Measurements from ENCODE around the gene KRR1. TPM values are rescaled to one million over a fixed set of nuclear protein-coding genes. Genes with fewer than 3 reads are reported as not detected.

The KRR1 gene
- total RNA-seq, 1 experiment from 2014 or later, result 76.8 TPM

DNA sequence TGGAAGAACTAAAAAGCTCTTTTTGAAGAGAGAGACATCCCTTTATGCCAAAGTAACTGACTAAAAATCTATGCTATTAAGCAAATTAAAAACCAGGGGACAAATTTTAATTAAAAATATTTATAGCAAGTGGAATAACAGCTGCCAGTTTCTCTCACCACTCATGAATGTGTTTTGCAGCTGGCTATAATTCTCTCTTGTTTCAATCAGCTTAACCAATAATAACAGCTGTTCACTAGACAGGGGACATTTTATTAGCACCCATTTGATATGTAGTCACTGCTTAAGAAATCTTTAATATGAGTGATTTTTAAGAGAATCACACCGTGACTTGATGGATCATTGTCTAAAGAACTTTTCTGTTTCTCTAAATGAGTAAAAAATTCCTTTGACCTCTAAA is 34.2 kb upstream of the KRR1 start:
- POLR2A ChIA-PET, result interaction anchor here (0.7 kb wide), 1 partner anchor 494 kb away, joined by 3 read pairs; no protein-coding TSS in a partner anchor
- BruUV-seq (replicated peaks), result no TSS peak
- H3K4me3 Mint-ChIP-seq (ENCODE audit: unreplicated experiment), result no peak overlapping the region
- H3K36me3 Mint-ChIP-seq (ENCODE audit: insufficient read depth, unreplicated experiment), result no peaks in the 10 kb centered on the region
- H3K4me1 Mint-ChIP-seq (ENCODE audit: insufficient read depth, unreplicated experiment), result no peaks in the 10 kb centered on the region
- intact Hi-C loops (cut with micrococcal nuclease), result no loop called here
- CTCF ChIA-PET, result interaction anchor here (0.5 to 2.1 kb wide), 6 partner anchors 14 to 1230 kb away, joined by 3 to 6 read pairs (median 3); no protein-coding TSS in a partner anchor
- H3K27ac Mint-ChIP-seq (ENCODE audit: low read depth, unreplicated experiment), result no peak overlapping the region
- H3K27me3 Mint-ChIP-seq (ENCODE audit: insufficient read depth, unreplicated experiment), result no peaks in the 10 kb centered on the region
- no peak for DNase-seq (ENCODE audit: unreplicated experiment)
- no peaks in the 10 kb centered on the region for H3K9me3 Mint-ChIP-seq (ENCODE audit: unreplicated experiment)
- no peak for TF ChIP-seq CTCF (IDR thresholded peaks at IDR 0.05; ENCODE audit: unreplicated experiment)

DNA sequence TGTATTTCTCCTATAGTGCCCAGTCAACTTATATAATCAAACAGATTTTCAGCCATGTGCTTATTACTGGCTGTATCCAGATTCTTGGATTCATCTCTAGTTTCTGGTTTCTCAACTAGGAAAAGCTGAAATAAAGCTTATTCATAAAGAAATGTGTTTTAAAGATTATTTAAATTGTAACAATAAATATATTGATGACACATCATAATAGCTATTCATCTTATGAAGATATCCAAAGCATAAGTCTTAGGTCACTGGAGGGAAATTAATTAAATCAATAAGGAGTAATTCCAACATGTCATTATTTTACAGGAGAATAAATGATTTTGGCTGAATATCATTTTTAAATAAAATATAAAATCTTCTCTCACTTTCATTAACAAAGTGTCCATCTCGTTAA is 32.1 kb upstream of the KRR1 start:
- H3K4me3 Mint-ChIP-seq (ENCODE audit: unreplicated experiment), result no peak overlapping the region
- no TSS peak for BruUV-seq (replicated peaks)
- intact Hi-C loops (cut with micrococcal nuclease), result no loop called here
- ChIA-PET CTCF (interaction anchor here (0.5 to 2.9 kb wide), 7 partner anchors 8 to 544 kb away, joined by 3 to 26 read pairs (median 3); no protein-coding TSS in a partner anchor), POLR2A (interaction anchor here (1.4 kb wide), 2 partner anchors 10 to 488 kb away, joined by 4 to 5 read pairs; partner anchors contain the start of gene PHLDA1)
- DNase-seq (ENCODE audit: unreplicated experiment), result no peak
- no peaks in the 10 kb centered on the region for H3K36me3 Mint-ChIP-seq (ENCODE audit: insufficient read depth, unreplicated experiment)
- no peak for TF ChIP-seq CTCF (IDR thresholded peaks at IDR 0.05; ENCODE audit: unreplicated experiment)
- no peaks in the 10 kb centered on the region for H3K4me1 Mint-ChIP-seq (ENCODE audit: insufficient read depth, unreplicated experiment)
- no peaks in the 10 kb centered on the region for H3K27me3 Mint-ChIP-seq (ENCODE audit: insufficient read depth, unreplicated experiment)
- H3K9me3 Mint-ChIP-seq (ENCODE audit: unreplicated experiment), result no peaks in the 10 kb centered on the region
- no peak overlapping the region for H3K27ac Mint-ChIP-seq (ENCODE audit: low read depth, unreplicated experiment)

GRCh38 chr12:75542942-75543341 is 31.5 kb upstream of the KRR1 start:
- Mint-ChIP-seq H3K9me3 (ENCODE audit: unreplicated experiment) (no peaks in the 10 kb centered on the region), H3K27ac (ENCODE audit: low read depth, unreplicated experiment) (no peak overlapping the region), H3K36me3 (ENCODE audit: insufficient read depth, unreplicated experiment) (no peaks in the 10 kb centered on the region), H3K27me3 (ENCODE audit: insufficient read depth, unreplicated experiment) (no peaks in the 10 kb centered on the region), H3K4me3 (ENCODE audit: unreplicated experiment) (no peak overlapping the region), H3K4me1 (ENCODE audit: insufficient read depth, unreplicated experiment) (no peaks in the 10 kb centered on the region)
- peak; percentile 7 for DNase-seq (ENCODE audit: unreplicated experiment)
- CTCF ChIA-PET, result interaction anchor here (0.7 to 2.9 kb wide), 6 partner anchors 7 to 494 kb away, joined by 3 to 26 read pairs (median 4); no protein-coding TSS in a partner anchor
- POLR2A ChIA-PET, result interaction anchor here (1.4 kb wide), 2 partner anchors 11 to 489 kb away, joined by 4 to 5 read pairs; partner anchors contain the start of gene PHLDA1
- no peak for TF ChIP-seq CTCF (IDR thresholded peaks at IDR 0.05; ENCODE audit: unreplicated experiment)
- BruUV-seq (replicated peaks), result no TSS peak
- intact Hi-C loops (cut with micrococcal nuclease), result no loop called here

GRCh38 chr12:75539889-75540288 is 28.5 kb upstream of the KRR1 start:
- intact Hi-C loops (cut with micrococcal nuclease), result no loop called here
- no peak overlapping the region for H3K27ac Mint-ChIP-seq (ENCODE audit: low read depth, unreplicated experiment)
- BruUV-seq (replicated peaks), result no TSS peak
- no peaks in the 10 kb centered on the region for H3K27me3 Mint-ChIP-seq (ENCODE audit: insufficient read depth, unreplicated experiment)
- TF ChIP-seq CTCF (IDR thresholded peaks at IDR 0.05; ENCODE audit: unreplicated experiment), result no peak
- H3K4me1 Mint-ChIP-seq (ENCODE audit: insufficient read depth, unreplicated experiment), result no peaks in the 10 kb centered on the region
- ChIA-PET CTCF (interaction anchor here (1.7 kb wide), 1 partner anchor 13 kb away, joined by 6 read pairs; no protein-coding TSS in a partner anchor), POLR2A (no interaction called here)
- no peaks in the 10 kb centered on the region for H3K9me3 Mint-ChIP-seq (ENCODE audit: unreplicated experiment)
- no peaks in the 10 kb centered on the region for H3K36me3 Mint-ChIP-seq (ENCODE audit: insufficient read depth, unreplicated experiment)
- no peak for DNase-seq (ENCODE audit: unreplicated experiment)
- H3K4me3 Mint-ChIP-seq (ENCODE audit: unreplicated experiment), result no peak overlapping the region
